Keratinocyte (primary cell): ENCODE measurements around the gene PNLIPRP3. TPM values are rescaled to one million over a fixed set of nuclear protein-coding genes. Genes with fewer than 3 reads are reported as not detected.
"Not testable (repeated sequence)": the region's sequence is repeated elsewhere in the genome, so short reads cannot be mapped to it uniquely, and the experiment has no call there.

ENCODE experiments used
- DNase-seq: peaks from one replicate; pipeline ENCODE4 v3.0.0-alpha.2; 2011; ENCODE audit warnings: low read depth, missing footprints, low spot score
- FAIRE-seq: peaks from 2 replicates; lab custom pipeline; 2011; peaks lifted over from hg19 to GRCh38; lab: Jason Lieb, UNC
- H2AFZ ChIP-seq: 2 replicates; pipeline ENCODE4 v1.6.0; 2012; ENCODE audit warnings: low read length, control low read depth, inconsistent platforms; ENCODE audit not compliant: control insufficient read depth
- H3K27ac ChIP-seq: 2 replicates; pipeline ENCODE4 v1.5.1; 2011; ENCODE audit warnings: low read length; ENCODE audit not compliant: control insufficient read depth, insufficient read depth
- H3K27me3 ChIP-seq: 3 replicates; pipeline ENCODE4 v1.6.0; 2011; ENCODE audit warnings: low read length; ENCODE audit not compliant: control insufficient read depth, insufficient read depth; ENCODE audit errors: extremely low read depth
- H3K36me3 ChIP-seq, 2 experiments: 2 replicates in 1 of 2; 3 replicates in 1 of 2; pipeline ENCODE4 v1.5.1; 2011; ENCODE audit warnings: low read length in 2 of 2, mild to moderate bottlenecking in 1 of 2; ENCODE audit not compliant: control insufficient read depth in 2 of 2, insufficient read depth in 2 of 2; ENCODE audit errors: extremely low read depth in 1 of 2
- H3K4me1 ChIP-seq: 3 replicates; pipeline ENCODE4 v1.5.1; 2011; ENCODE audit warnings: low read length; ENCODE audit not compliant: control insufficient read depth, insufficient read depth; ENCODE audit errors: extremely low read depth
- H3K4me2 ChIP-seq: 3 replicates; pipeline ENCODE4 v1.6.0; 2011; ENCODE audit warnings: low read depth, low read length; ENCODE audit not compliant: control insufficient read depth, insufficient read depth; ENCODE audit errors: extremely low read depth
- H3K4me3 ChIP-seq, 3 experiments: fragments of 200-600 bp in 1 of 3; sonication (generic) in 1 of 3; 2 replicates in 2 of 3; 3 replicates in 1 of 3; pipeline ENCODE4 v1.5.1; 2011 to 2016; ENCODE audit warnings: low read length in 3 of 3, mild to moderate bottlenecking in 3 of 3, control low read depth in 2 of 3, inconsistent platforms in 1 of 3, low read depth in 1 of 3, mixed read lengths in 1 of 3, mixed run types in 1 of 3, moderate library complexity in 1 of 3; ENCODE audit not compliant: control insufficient read depth in 2 of 3, insufficient read depth in 2 of 3; ENCODE audit errors: extremely low read depth in 1 of 3
- H3K79me2 ChIP-seq: 2 replicates; pipeline ENCODE4 v1.6.0; 2012; ENCODE audit warnings: low read length; ENCODE audit not compliant: control insufficient read depth, insufficient read depth
- H3K9ac ChIP-seq: 3 replicates; pipeline ENCODE4 v1.6.0; 2011; ENCODE audit warnings: low read length; ENCODE audit not compliant: control insufficient read depth, insufficient read depth; ENCODE audit errors: extremely low read depth
- H3K9me1 ChIP-seq: 3 replicates; pipeline ENCODE4 v1.6.0; 2011; ENCODE audit warnings: low read length; ENCODE audit not compliant: control insufficient read depth, insufficient read depth; ENCODE audit errors: extremely low read depth
- H3K9me3 ChIP-seq: 2 replicates; pipeline ENCODE4 v1.5.1; 2012; ENCODE audit warnings: low read depth, low read length; ENCODE audit not compliant: control insufficient read depth
- H4K20me1 ChIP-seq: 3 replicates; pipeline ENCODE4 v1.6.0; 2011; ENCODE audit warnings: low read length; ENCODE audit not compliant: control insufficient read depth, insufficient read depth; ENCODE audit errors: extremely low read depth
- CTCF ChIP-seq, 3 experiments: IDR thresholded peaks in 1 of 3; conservative IDR thresholded peaks in 1 of 3; optimal IDR thresholded peaks in 1 of 3; 2 replicates in 2 of 3; 3 replicates in 1 of 3; pipeline versions ENCODE3 to v1.5.1; 2011; ENCODE audit warnings: low read length in 3 of 3, mild to moderate bottlenecking in 3 of 3, moderate library complexity in 2 of 3, control low read depth in 1 of 3, inconsistent platforms in 1 of 3; ENCODE audit not compliant: insufficient read depth in 2 of 3; ENCODE audit errors: extremely low read depth in 1 of 3
- EZH2 ChIP-seq: IDR thresholded peaks from one replicate; pipeline ENCODE4 v1.6.1; 2012; ENCODE audit warnings: inconsistent platforms, mild to moderate bottlenecking, low read length, moderate library complexity
- dilution Hi-C: fragments of 300-500 bp; cut with MboI; formaldehyde crosslinking; loops from one replicate; pipeline ENCODE4 v1.7.0; 2020; ENCODE audit warnings: low sequenced_read_pairs; ENCODE audit not compliant: extremely low pct_ligation_motif_present
- polyA plus RNA-seq, 5 experiments: library from polyadenylated mRNA; depleted of rRNA in 3 of 5; stranded (reverse) in 3 of 5; stranded (forward) in 1 of 5; unstranded in 1 of 5; fragments of >200 nt; gene quantifications; 1 replicate in 1 of 5; 2 replicates in 3 of 5; 3 replicates in 1 of 5; pipeline versions ENCODE4 v1.2.1 to v1.2.3, GENCODE V29; 2011 to 2012; ENCODE audit warnings: missing spikeins in 2 of 5, low read depth in 1 of 5, low replicate concordance in 1 of 5

Gene PNLIPRP3
- polyA plus RNA-seq, 1 donor (not counting 4 experiments of a cell fraction or from before 2014, with no cell fraction given), result 117 TPM

DNA sequence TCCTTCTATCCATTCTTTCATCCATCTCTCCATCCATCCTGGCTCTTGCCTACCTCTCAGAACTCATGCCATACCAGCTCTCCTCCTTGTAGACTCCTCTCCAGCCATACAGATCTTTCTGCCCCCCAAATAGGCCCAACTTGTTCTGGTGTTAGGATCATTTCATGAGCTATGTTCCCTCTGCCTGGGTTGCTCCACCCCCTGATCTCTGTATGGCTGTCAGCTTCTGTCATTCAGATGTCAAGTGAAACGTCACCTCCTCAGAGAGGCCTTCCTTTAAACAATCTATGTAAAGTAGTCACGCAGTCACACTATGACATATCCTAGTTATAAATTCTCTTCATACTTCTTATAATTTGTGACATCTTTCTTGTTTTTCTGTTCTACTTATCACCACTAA is 42.3 kb upstream of the PNLIPRP3 start:
- no peaks in the 10 kb centered on the region for H3K9me3 ChIP-seq
- TF ChIP-seq EZH2, result no peak
- TF ChIP-seq CTCF (optimal IDR thresholded peaks at IDR 0.05 in 1 of 3, IDR thresholded peaks at IDR 0.05 in 1 of 3, conservative IDR thresholded peaks at IDR 0.05 in 1 of 3; ENCODE audit: extremely low read depth in 1 of 3, insufficient read depth in 2 of 3, low read length in 3 of 3), result no peak
- dilution Hi-C loops, result no loop called here

DNA sequence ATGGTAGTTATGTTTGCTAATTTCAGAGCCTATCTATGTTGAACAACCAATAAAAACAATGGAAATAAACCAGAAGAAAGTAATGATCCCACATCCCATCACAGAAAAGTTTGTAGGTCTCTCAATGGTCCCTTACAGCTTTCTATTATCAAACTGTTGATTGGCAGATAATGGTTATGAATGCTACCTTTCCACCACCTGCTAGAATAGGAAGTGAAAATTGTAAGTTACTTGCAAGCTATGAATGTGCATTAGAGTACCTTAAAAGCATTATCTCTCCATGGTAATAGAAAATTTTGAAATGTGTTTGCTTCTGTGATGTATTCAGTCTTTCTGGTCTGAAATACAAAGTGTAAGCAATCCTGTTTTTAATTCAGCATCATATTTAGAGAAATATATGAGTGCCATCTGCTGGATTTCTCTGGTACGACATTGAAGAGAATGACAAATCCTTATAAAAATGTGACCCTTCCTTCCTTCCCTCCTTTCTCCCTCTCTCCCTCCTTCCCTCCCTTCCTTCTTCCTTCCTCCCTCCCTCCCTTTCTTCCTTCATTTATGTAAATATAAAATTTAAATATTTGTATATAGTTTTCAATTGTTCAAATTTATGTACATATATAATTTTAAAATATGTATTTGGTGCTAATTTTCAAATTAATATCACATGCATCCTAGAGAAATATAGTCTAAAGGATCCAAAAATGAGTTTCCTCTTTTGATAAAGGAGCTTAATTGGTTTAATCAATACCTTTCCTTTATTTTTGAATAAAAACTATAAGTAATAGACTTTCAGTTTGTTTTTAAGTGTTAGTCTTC is 41.4 kb upstream of the PNLIPRP3 start:
- TF ChIP-seq EZH2 (no peak), CTCF (optimal IDR thresholded peaks at IDR 0.05 in 1 of 3, IDR thresholded peaks at IDR 0.05 in 1 of 3, conservative IDR thresholded peaks at IDR 0.05 in 1 of 3; ENCODE audit: extremely low read depth in 1 of 3, insufficient read depth in 2 of 3, low read length in 3 of 3) (peak; percentile 11 to 46 (median 46))
- Histone ChIP-seq H3K4me2 (no peak overlapping the region), H3K27me3 (no peaks in the 10 kb centered on the region), H3K9ac (no peak overlapping the region), H3K4me3 (no peak overlapping the region), H3K9me1 (no peaks in the 10 kb centered on the region), H3K79me2 (no peaks in the 10 kb centered on the region), H4K20me1 (no peaks in the 10 kb centered on the region), H3K4me1 (peaks cover 4% of the 10 kb centered on the region), H3K27ac (no peak overlapping the region), H2AFZ (no peak overlapping the region), H3K9me3 (no peaks in the 10 kb centered on the region), H3K36me3 (no peaks in the 10 kb centered on the region)
- peak; percentile 52 for FAIRE-seq
- no peak for DNase-seq
- dilution Hi-C loops, result no loop called here

More for the DNA sequence above, 42.3 kb upstream of the PNLIPRP3 start:
- no peak overlapping the region for H3K9ac ChIP-seq
- FAIRE-seq (peak; percentile 55), DNase-seq (no peak)
- no peaks in the 10 kb centered on the region for H4K20me1 ChIP-seq
- H3K27me3 ChIP-seq, result no peaks in the 10 kb centered on the region
- H3K4me1 ChIP-seq, result peaks cover 4% of the 10 kb centered on the region
- H3K79me2 ChIP-seq, result no peaks in the 10 kb centered on the region
- H3K9me1 ChIP-seq, result no peaks in the 10 kb centered on the region
- H2AFZ ChIP-seq, result peak overlapping the region; percentile 48
- no peak overlapping the region for H3K4me2 ChIP-seq
- H3K36me3 ChIP-seq, result no peaks in the 10 kb centered on the region
- H3K27ac ChIP-seq, result no peak overlapping the region
- no peak overlapping the region for H3K4me3 ChIP-seq

- H3K4me3 ChIP-seq, H4K20me1 ChIP-seq, H3K79me2 ChIP-seq, H3K27ac ChIP-seq, H3K9ac ChIP-seq, H3K9me1 ChIP-seq, dilution Hi-C loops, DNase-seq, H3K36me3 ChIP-seq, H3K4me2 ChIP-seq, H3K27me3 ChIP-seq, H2AFZ ChIP-seq, H3K9me3 ChIP-seq, FAIRE-seq: not testable (repeated sequence)
- H3K4me1 ChIP-seq, result peaks cover 12% of the 10 kb centered on the region
Measured at GRCh38 chr10:116393246-116393831, 34.3 kb upstream of the PNLIPRP3 start.
